PC-3 (cell line): ENCODE results near the gene SMPD4.
"Not testable (repeated sequence)": the region's sequence is repeated elsewhere in the genome, so short reads cannot be mapped to it uniquely, and the experiment has no call there.

Source experiments
- CTCF ChIP-seq: fragments of 300-600 bp; sonication (generic); conservative IDR thresholded peaks from 2 replicates; pipeline ENCODE4 v1.5.1; 2017; ENCODE audit warnings: antibody characterized with exemption, low read depth, mild to moderate bottlenecking, low read length
- EZH2 ChIP-seq: fragments of 300-600 bp; sonication (generic); IDR thresholded peaks from one replicate; pipeline ENCODE4 v1.6.1; 2017; ENCODE audit warnings: antibody characterized with exemption, mild to moderate bottlenecking, low read length; ENCODE audit not compliant: unreplicated experiment
- EZH2phosphoT487 ChIP-seq: fragments of 300-600 bp; sonication (generic); IDR thresholded peaks from 2 replicates; pipeline ENCODE4 v1.6.1; 2018; ENCODE audit warnings: mild to moderate bottlenecking, antibody characterized with exemption, low read length, borderline replicate concordance

- not testable (repeated sequence) for TF ChIP-seq CTCF, EZH2, EZH2phosphoT487
Measured at GRCh38 chr2:130220505-130220904, 39.1 kb upstream of the SMPD4 start.
